Measurements from ENCODE around the gene BMPER. TPM values are rescaled to one million over a fixed set of nuclear protein-coding genes. Genes with fewer than 3 reads are reported as not detected.

The BMPER gene
- total and polyA plus RNA-seq, 2 experiments from 2014 or later, result 4.5 to 6.3 TPM

DNA sequence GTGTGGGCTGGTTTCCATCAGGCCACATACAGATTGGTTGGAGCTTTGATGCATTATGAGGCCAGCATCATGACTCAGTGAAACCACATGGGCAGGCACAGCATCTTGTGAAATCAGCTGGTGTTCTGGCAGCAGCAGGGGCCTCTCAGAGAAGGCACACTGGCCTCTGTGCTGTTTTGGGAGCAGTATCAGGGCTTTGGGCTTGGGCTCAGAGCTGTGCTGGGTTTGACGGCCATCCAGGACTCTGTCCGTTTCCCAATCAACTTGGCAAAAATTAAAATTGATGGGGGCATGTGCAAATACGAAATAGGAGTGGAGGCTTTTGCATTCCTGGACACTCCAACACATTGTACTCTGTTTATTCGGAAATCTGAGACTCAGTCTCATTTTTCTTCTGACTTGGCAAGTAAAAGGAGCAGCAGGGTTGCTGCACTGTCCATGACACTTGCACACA lies 190.9 kb downstream of the BMPER start:
- H3K9me3 ChIP-seq (ENCODE audit: low read depth), result no peaks in the 10 kb centered on the region
- H2AFZ ChIP-seq, result no peak overlapping the region
- H3K4me1 ChIP-seq (ENCODE audit: insufficient read depth), result no peaks in the 10 kb centered on the region
- no peak overlapping the region for H3K4me2 ChIP-seq
- 77% methylated on average over 4 of the region's 4 CpGs for WGBS (ENCODE audit: low lambda C conversion rate, missing lambda C conversion rate)
- DNase-seq (ENCODE audit: low spot score), result peak; percentile 15
- H4K20me1 ChIP-seq (ENCODE audit: insufficient read depth, poor library complexity, severe bottlenecking), result no peaks in the 10 kb centered on the region
- TF ChIP-seq EZH2phosphoT487 (IDR thresholded peaks at IDR 0.05; ENCODE audit: low read depth, severe bottlenecking, unreplicated experiment), result no peak
- no peak for TF ChIP-seq EZH2 (IDR thresholded peaks at IDR 0.05; ENCODE audit: borderline replicate concordance)
- TF ChIP-seq, protein P1, sequence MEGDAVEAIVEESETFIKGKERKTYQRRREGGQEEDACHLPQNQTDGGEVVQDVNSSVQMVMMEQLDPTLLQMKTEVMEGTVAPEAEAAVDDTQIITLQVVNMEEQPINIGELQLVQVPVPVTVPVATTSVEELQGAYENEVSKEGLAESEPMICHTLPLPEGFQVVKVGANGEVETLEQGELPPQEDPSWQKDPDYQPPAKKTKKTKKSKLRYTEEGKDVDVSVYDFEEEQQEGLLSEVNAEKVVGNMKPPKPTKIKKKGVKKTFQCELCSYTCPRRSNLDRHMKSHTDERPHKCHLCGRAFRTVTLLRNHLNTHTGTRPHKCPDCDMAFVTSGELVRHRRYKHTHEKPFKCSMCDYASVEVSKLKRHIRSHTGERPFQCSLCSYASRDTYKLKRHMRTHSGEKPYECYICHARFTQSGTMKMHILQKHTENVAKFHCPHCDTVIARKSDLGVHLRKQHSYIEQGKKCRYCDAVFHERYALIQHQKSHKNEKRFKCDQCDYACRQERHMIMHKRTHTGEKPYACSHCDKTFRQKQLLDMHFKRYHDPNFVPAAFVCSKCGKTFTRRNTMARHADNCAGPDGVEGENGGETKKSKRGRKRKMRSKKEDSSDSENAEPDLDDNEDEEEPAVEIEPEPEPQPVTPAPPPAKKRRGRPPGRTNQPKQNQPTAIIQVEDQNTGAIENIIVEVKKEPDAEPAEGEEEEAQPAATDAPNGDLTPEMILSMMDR (IDR thresholded peaks at IDR 0.05; ENCODE audit: poor library complexity), result no peak
- no peaks in the 10 kb centered on the region for H3K36me3 ChIP-seq (replicated peaks; ENCODE audit: insufficient read depth, low read depth)
- H3K79me2 ChIP-seq, result no peaks in the 10 kb centered on the region
- H3K4me3 ChIP-seq, result no peak overlapping the region
- no peaks in the 10 kb centered on the region for H3K9me2 ChIP-seq (replicated peaks; ENCODE audit: insufficient read depth)
- H3K27ac ChIP-seq, result peak overlapping the region; percentile 36
- no peaks in the 10 kb centered on the region for H3K27me3 ChIP-seq

DNA sequence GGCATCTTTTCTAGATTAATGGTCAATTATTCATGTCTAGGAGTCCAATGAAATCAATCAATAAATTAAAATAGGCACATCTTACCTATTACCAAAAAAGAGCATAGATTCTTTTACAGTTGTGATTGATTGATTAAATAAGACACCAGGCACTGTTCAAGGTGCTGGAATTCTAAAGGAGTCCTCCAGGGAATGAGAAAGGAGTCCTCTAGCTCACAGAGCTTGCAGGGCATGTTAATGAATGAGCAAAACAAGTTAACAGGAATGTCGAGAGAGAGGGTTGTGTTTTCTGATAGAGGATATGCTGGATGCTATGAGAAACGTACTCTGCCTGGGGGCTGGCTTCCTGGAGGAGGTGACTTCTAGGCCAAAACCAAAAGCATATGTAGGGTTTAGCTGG lies 191.4 kb downstream of the BMPER start:
- H3K4me3 ChIP-seq, result no peak overlapping the region
- no peaks in the 10 kb centered on the region for H3K36me3 ChIP-seq (replicated peaks; ENCODE audit: insufficient read depth, low read depth)
- H4K20me1 ChIP-seq (ENCODE audit: insufficient read depth, poor library complexity, severe bottlenecking), result no peaks in the 10 kb centered on the region
- no peak overlapping the region for H3K27ac ChIP-seq
- H3K4me1 ChIP-seq (ENCODE audit: insufficient read depth), result no peaks in the 10 kb centered on the region
- H3K9me3 ChIP-seq (ENCODE audit: low read depth), result no peaks in the 10 kb centered on the region
- no peak for DNase-seq (ENCODE audit: low spot score)
- H2AFZ ChIP-seq, result no peak overlapping the region
- no peaks in the 10 kb centered on the region for H3K79me2 ChIP-seq
- H3K4me2 ChIP-seq, result no peak overlapping the region
- no peaks in the 10 kb centered on the region for H3K27me3 ChIP-seq
- WGBS (ENCODE audit: low lambda C conversion rate, missing lambda C conversion rate), result 59% methylated on average over 2 of the region's 2 CpGs
- H3K9me2 ChIP-seq (replicated peaks; ENCODE audit: insufficient read depth), result no peaks in the 10 kb centered on the region
- TF ChIP-seq EZH2phosphoT487 (IDR thresholded peaks at IDR 0.05; ENCODE audit: low read depth, severe bottlenecking, unreplicated experiment) (no peak), EZH2 (IDR thresholded peaks at IDR 0.05; ENCODE audit: borderline replicate concordance) (no peak)
- TF ChIP-seq, protein P1 (IDR thresholded peaks at IDR 0.05; ENCODE audit: poor library complexity), result no peak

DNA sequence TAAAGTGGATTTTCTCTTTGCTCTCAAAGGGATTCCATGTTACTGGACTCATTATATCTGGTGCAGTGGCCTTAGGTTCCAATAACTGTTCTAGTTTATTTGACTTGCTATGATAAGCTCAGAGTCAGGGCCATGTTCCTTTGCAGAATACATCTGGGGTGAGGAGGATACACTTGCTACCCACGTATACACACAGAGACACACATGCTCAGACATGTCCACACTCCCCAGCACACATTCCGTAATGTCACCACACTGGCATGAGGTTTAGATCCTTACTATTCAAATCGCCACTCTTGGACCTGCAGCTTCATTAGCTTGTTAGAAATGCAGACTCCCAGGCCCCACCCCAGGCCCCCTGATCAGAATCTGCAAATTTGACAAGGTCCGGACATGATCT lies 195.3 kb downstream of the BMPER start:
- Histone ChIP-seq H3K27me3 (no peaks in the 10 kb centered on the region), H3K79me2 (no peaks in the 10 kb centered on the region), H3K36me3 (replicated peaks; ENCODE audit: insufficient read depth, low read depth) (no peaks in the 10 kb centered on the region), H3K4me3 (no peak overlapping the region), H2AFZ (no peak overlapping the region), H3K4me2 (no peak overlapping the region), H4K20me1 (ENCODE audit: insufficient read depth, poor library complexity, severe bottlenecking) (no peaks in the 10 kb centered on the region), H3K9me3 (ENCODE audit: low read depth) (no peaks in the 10 kb centered on the region), H3K4me1 (ENCODE audit: insufficient read depth) (no peaks in the 10 kb centered on the region), H3K9me2 (replicated peaks; ENCODE audit: insufficient read depth) (no peaks in the 10 kb centered on the region), H3K27ac (no peak overlapping the region)
- TF ChIP-seq EZH2 (IDR thresholded peaks at IDR 0.05; ENCODE audit: borderline replicate concordance), result no peak
- WGBS (ENCODE audit: low lambda C conversion rate, missing lambda C conversion rate), result 77% methylated on average over 4 of the region's 4 CpGs
- no peak for DNase-seq (ENCODE audit: low spot score)

DNA sequence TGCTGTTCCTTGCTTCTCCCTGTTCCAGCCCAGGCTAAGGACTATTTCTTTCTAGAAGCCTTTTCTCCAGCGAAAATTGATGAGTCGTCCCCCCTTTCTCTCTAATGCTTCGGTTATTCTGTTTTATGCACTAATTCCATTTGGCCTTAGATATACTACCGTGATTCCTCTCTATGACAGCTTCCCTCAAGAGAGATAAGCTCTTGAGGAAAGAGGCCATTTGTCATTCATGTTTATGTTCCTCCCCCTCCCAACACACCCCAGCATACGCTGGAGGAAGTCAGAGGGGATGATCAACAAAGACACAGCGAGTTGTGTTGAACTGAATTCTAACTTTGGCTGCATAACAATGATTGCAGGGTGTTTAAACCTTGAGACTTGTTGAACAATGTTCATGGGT lies 198.8 kb downstream of the BMPER start:
- Histone ChIP-seq H3K9me2 (replicated peaks; ENCODE audit: insufficient read depth) (no peaks in the 10 kb centered on the region), H3K4me2 (no peak overlapping the region), H3K9me3 (ENCODE audit: low read depth) (no peaks in the 10 kb centered on the region), H3K4me3 (no peak overlapping the region), H2AFZ (no peak overlapping the region), H3K27me3 (no peaks in the 10 kb centered on the region), H4K20me1 (ENCODE audit: insufficient read depth, poor library complexity, severe bottlenecking) (no peaks in the 10 kb centered on the region), H3K79me2 (no peaks in the 10 kb centered on the region), H3K36me3 (replicated peaks; ENCODE audit: insufficient read depth, low read depth) (no peaks in the 10 kb centered on the region), H3K27ac (no peak overlapping the region), H3K4me1 (ENCODE audit: insufficient read depth) (no peaks in the 10 kb centered on the region)
- WGBS (ENCODE audit: low lambda C conversion rate, missing lambda C conversion rate), result 72% methylated on average over 6 of the region's 6 CpGs
- no peak for DNase-seq (ENCODE audit: low spot score)
- TF ChIP-seq, protein P1 (IDR thresholded peaks at IDR 0.05; ENCODE audit: poor library complexity), result no peak
- no peak for TF ChIP-seq EZH2phosphoT487 (IDR thresholded peaks at IDR 0.05; ENCODE audit: low read depth, severe bottlenecking, unreplicated experiment)
- no peak for TF ChIP-seq EZH2 (IDR thresholded peaks at IDR 0.05; ENCODE audit: borderline replicate concordance)
